Aorta (tissue), 5 donors: Measurements from ENCODE around the gene DUS1L. TPM values are rescaled to one million over a fixed set of nuclear protein-coding genes. Genes with fewer than 3 reads are reported as not detected.
A peak's percentile ranks its signal among the peaks of the same experiment; 100 is the strongest.

Source experiments
- ATAC-seq: fragments of 200-7000 bp; cut with Tn5 transposase; one replicate; pipeline ENCODE4 v1.9.1; 2022; ENCODE audit warnings: moderate library complexity; ENCODE audit not compliant: low FRiP score
- DNase-seq, 2 donors: peaks; one replicate each; pipeline ENCODE4 v3.0.0-alpha.2; 2020
- H3K27ac ChIP-seq, 2 donors: one replicate each; pipeline ENCODE4 v1.5.1; 2013; ENCODE audit warnings: low read length in 2 of 2, mild to moderate bottlenecking in 2 of 2, moderate library complexity in 2 of 2, control low read depth in 1 of 2, inconsistent platforms in 1 of 2, low read depth in 1 of 2
- H3K27me3 ChIP-seq, 2 donors: one replicate each; pipeline ENCODE4 v1.6.1; 2013; ENCODE audit warnings: control low read depth in 1 of 2, low read length in 1 of 2, mild to moderate bottlenecking in 1 of 2, moderate library complexity in 1 of 2; ENCODE audit not compliant: insufficient read depth in 2 of 2, control insufficient read depth in 1 of 2
- H3K36me3 ChIP-seq, 2 donors: one replicate each; pipeline ENCODE4 v1.6.1; 2013; ENCODE audit warnings: control low read depth in 1 of 2, low read length in 1 of 2, mild to moderate bottlenecking in 1 of 2; ENCODE audit not compliant: insufficient read depth in 2 of 2, control insufficient read depth in 1 of 2
- H3K4me1 ChIP-seq, 2 donors: one replicate each; pipeline ENCODE4 v1.6.1; 2013; ENCODE audit warnings: low read length in 2 of 2, control low read depth in 1 of 2, mild to moderate bottlenecking in 1 of 2, moderate library complexity in 1 of 2; ENCODE audit not compliant: insufficient read depth in 2 of 2, control insufficient read depth in 1 of 2
- H3K4me3 ChIP-seq, 2 donors: one replicate each; pipeline ENCODE4 v1.5.1; 2013; ENCODE audit warnings: low read length in 2 of 2, control low read depth in 1 of 2, mild to moderate bottlenecking in 1 of 2
- H3K9me3 ChIP-seq: one replicate; pipeline ENCODE4 v1.6.1; 2013; ENCODE audit warnings: mild to moderate bottlenecking, low read length; ENCODE audit not compliant: control insufficient read depth
- WGBS, 2 donors: extraction: QIAGEN DNeasy Blood & Tissue Kit; methylation state at CpG; one replicate each; pipeline ENCODE4 v1.1.7; 2013; 5-methylcytosine and 5-hydroxymethylcytosine counted together
- intact Hi-C, 2 donors: fragments of 100-400 bp; cut with DNase I; formaldehyde crosslinking; loops; one replicate each; pipeline versions ENCODE4 v1.14.2 to v1.15.0; 2022
- polyA plus RNA-seq, 2 donors: library from polyadenylated mRNA; stranded (reverse); fragments of 200-250 nt; gene quantifications; one replicate each; pipeline ENCODE4 v1.2.3, GENCODE V29; 2013
- total RNA-seq, 2 donors: library from RNA; stranded (reverse); fragmentation: NEBNext Ultra II Directional; extraction: Animal tissue kit (Norgen Biotek cat#: 25700); gene quantifications; one replicate each; pipeline ENCODE4 v1.2.1, GENCODE V29; 2021
- donor health status: healthy with polysubstance abuse.
- donor health status: Bipolar disorder and iron deficiency.
- donor health status: DM: no; HTN: no; CAD: no.
- donor health status: DM: no; HTN: no; CAD: no.
- donor health status: DM: yes; HTN: yes; CAD: no.

DUS1L gene
- total and polyA plus RNA-seq, 4 donors, result 43.7 to 143 (median 54.1) TPM

DNA sequence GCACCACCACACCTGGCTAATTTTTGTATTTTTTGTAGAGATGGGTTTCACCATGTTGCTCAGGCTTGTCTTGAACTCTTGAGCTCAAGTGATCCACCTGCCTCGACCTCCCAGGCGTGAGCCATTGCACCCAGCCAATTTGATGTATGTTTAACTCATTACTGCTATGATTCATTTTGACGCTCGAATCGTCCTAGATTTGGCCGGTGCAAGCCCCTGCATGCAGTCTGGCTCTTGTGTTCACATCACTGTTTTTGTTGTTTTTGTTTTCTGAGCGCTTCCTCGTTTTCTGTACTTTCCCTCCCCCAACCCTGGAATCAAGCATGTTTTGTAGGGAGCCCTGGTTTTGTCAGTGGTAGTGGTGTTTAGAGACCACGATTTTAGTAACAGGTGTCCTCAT, 7.8 kb upstream of the DUS1L start:
- H3K27me3 ChIP-seq, result no peaks in the 10 kb centered on the region
- no peaks in the 10 kb centered on the region for H3K36me3 ChIP-seq
- no peaks in the 10 kb centered on the region for H3K4me1 ChIP-seq
- DNase-seq, result no peak
- ATAC-seq, result no peak
- H3K4me3 ChIP-seq, result no peak overlapping the region
- H3K9me3 ChIP-seq, result no peaks in the 10 kb centered on the region
- H3K27ac ChIP-seq, result no peak overlapping the region
- intact Hi-C loops, result no loop called here
- 77 to 79% methylated on average over 9 of the region's 9 CpGs for WGBS, 2 donors

DNA sequence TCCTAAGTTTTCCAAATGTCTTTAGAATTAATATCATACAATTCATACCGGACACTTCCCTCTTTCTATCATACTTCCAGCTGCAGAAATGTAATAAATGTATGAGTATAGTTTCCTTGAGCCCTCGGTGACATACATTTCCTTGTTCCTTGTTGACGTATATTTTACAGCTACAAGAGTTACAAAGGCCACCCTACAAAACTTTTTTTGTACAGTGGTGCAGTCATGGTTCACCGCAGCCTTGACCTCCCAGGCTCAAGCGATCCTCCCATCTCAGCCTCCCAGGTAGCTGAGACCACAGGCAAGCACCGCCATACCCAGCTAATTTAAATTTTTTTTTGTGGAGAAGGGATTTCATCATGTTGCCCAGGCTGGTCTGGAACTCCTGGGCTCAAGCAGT, 7.2 kb upstream of the DUS1L start:
- no peaks in the 10 kb centered on the region for H3K9me3 ChIP-seq
- intact Hi-C loops, result no loop called here
- no peak overlapping the region for H3K27ac ChIP-seq
- 81% methylated on average over 6 of the region's 6 CpGs for WGBS, 2 donors
- ATAC-seq (no peak), DNase-seq (no peak)
- H3K4me3 ChIP-seq, result no peak overlapping the region
- H3K36me3 ChIP-seq, result no peaks in the 10 kb centered on the region
- H3K4me1 ChIP-seq, result no peaks in the 10 kb centered on the region
- H3K27me3 ChIP-seq, result no peaks in the 10 kb centered on the region

DNA sequence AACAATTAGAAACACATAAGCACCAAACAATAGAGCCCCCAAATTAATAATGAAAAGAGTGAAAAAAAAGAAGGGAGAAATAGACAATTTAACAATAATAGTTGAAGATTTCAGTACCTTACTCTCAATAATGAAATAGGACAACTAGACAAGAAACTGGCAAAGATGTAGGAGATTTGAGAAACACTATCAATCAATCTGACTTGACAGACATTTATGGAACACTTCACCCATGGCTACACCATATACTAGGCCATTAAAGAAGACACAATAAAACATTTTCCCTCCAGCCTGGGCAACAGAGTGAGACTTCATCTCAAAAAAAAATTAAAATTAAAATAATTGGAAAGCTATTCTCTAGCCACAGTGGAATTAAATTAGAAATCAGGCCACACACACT, 5.0 kb upstream of the DUS1L start:
- Histone ChIP-seq H3K4me1 (no peaks in the 10 kb centered on the region), H3K27ac (no peak overlapping the region), H3K4me3 (no peak overlapping the region), H3K27me3 (no peaks in the 10 kb centered on the region), H3K9me3 (no peaks in the 10 kb centered on the region), H3K36me3 (no peaks in the 10 kb centered on the region)
- DNase-seq (no peak), ATAC-seq (no peak)
- intact Hi-C loops, result no loop called here

DNA sequence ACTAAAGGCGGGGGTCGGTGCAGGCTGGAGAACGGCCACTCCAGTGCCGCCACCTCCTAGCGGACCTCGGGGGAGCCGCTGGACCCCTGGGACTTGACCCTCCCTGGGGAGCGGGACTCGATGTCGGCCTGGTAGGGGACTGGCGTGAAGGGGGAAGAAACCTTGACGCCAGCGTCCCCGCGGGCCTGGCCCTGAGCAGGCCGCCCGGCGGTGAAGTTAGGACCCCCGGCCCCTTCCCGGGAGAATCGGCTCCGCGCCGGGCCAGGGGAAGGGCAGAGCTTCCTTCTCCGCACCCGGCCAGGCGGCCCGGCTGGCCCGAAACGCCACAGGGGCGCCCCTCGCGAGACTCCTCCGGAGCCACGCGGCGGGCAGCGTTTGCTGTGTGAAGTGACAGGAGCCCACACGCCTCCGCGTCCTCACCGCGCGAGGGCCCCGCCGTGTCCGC, 389 bp downstream of the DUS1L start:
- H3K4me1 ChIP-seq, result no peaks in the 10 kb centered on the region
- WGBS, 2 donors, result 0 to 1% methylated on average over 31 to 47 of the region's 47 CpGs
- no peaks in the 10 kb centered on the region for H3K9me3 ChIP-seq
- peak overlapping the region; percentile 60 to 80 for H3K4me3 ChIP-seq
- ATAC-seq, result peak; percentile 19
- H3K36me3 ChIP-seq, result peaks cover 0 to 4% of the 10 kb centered on the region in 2 donors
- peak overlapping the region in 1 of 2 donors; percentile 23 for H3K27ac ChIP-seq
- intact Hi-C loops, result no loop called here
- no peak for DNase-seq
- no peaks in the 10 kb centered on the region for H3K27me3 ChIP-seq

DNA sequence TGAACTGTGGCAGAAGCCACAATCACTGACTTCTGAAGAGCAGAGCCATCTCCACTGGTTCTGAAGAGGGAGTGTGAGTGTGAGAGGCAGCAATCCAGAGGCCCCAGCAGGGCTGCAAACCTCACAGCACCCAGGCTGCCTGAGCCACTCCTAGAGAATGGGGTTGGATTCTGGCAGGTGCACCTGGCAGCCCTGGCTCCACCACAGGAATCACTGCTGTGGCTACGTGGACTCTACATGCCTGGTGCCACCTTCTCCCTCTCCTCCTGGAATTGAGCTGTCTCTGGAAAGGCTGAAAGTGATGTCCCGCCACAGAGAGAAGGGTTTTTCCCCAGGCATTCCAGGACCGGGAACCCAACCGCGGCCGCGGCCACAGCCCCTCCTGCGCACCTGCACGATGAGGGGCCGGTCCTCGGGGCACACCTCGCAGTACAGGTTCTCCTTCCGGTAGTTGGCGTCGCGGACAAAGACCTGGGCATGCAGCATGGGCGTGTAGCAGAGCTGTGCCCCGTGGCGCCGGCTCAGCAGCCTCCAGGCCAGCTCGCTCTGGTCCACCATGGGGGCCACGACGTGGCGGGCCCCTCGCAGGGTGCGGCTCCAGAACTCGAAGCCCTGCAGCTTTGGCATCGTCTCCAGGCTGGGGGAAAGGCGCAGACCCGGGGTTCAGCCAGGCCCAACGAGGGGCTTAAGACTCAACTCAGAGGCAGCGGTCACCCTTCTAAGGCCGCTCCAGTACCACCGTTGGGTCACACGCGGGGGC, 991 bp downstream of the DUS1L start:
- Histone ChIP-seq H3K36me3 (peaks cover 0 to 6% of the 10 kb centered on the region in 2 donors), H3K27me3 (no peaks in the 10 kb centered on the region), H3K9me3 (no peaks in the 10 kb centered on the region), H3K27ac (no peak overlapping the region), H3K4me3 (peak overlapping the region; percentile 60 to 80), H3K4me1 (no peaks in the 10 kb centered on the region)
- WGBS, 2 donors, result 27 to 34% methylated on average over 36 of the region's 36 CpGs
- ATAC-seq (no peak), DNase-seq (no peak)
- intact Hi-C loops, result no loop called here

DNA sequence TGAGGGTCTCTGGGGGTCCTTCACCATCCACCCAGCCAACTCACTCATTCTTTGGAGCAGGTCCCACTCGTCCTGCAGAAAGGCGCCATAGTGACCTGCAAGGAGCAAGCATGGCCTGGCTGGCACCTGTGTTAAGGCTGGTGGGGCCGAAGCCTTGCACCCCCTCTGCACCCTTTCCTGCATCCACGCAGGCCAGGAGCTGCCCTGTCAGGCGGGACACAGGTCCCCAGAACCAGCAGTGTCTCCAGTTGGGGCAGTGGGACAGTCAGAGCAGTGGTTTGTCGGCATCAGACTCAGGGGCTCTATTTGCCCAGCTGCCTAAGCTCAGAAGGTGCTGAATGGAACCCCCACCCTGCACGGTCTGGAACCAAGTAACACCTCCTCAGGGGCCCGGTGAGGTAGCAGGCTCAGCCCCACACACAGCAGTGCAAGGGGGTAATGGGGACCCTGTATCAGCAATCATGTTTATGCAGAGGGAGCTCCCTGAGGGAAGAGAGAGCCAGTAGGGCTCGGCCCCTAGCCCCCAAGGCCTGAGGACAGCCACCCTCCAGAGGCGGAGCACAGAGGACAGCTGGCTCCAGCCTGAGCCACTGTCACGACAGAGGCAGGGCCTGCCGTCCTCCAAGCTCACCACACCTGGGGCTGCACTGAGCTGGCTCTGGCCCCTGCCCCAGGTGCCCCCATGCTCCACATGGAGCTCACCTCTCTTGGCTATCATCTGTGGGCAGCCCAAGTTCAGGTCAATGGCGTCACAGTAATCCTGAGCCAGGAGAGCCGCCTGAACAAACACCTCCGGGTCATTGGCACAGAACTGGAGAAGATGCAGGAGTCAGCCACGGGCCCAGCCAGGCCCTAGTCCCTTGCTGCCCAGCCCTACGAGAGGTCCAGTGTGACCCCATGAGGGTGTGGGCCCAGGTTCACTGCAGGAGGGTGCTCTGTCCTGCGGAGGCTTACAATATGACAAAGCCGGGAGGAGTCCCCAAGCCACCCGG, 1.9 kb downstream of the DUS1L start:
- Histone ChIP-seq H3K4me1 (no peaks in the 10 kb centered on the region), H3K27ac (no peak overlapping the region), H3K9me3 (no peaks in the 10 kb centered on the region), H3K4me3 (no peak overlapping the region), H3K27me3 (no peaks in the 10 kb centered on the region), H3K36me3 (peaks cover 0 to 6% of the 10 kb centered on the region in 2 donors)
- intact Hi-C loops, result no loop called here
- no peak for DNase-seq
- no peak for ATAC-seq
- WGBS, 2 donors, result 74 to 78% methylated on average over 20 of the region's 20 CpGs

DNA sequence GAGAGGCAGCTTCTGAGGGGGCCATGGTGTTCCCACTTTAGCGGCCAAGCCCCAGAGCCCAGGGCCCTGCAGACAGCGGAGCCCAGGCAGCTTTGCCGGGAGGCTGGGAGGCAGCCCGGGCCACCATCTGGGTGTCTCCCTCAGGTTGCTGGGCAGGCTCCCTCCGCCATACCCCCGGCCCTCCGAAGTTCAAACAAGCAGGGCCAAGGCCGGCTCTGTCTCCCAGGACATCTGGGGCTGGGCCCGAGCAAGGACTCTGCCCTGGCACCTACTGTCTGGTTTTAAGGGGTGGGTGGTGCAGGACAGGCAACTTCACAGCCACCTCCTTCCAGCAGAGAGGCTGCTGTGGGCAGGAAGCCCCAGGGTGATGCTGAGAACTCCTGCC, 2.6 kb downstream of the DUS1L start:
- 89 to 94% methylated on average over 9 of the region's 9 CpGs for WGBS, 2 donors
- Histone ChIP-seq H3K9me3 (no peaks in the 10 kb centered on the region), H3K36me3 (peaks cover 0 to 6% of the 10 kb centered on the region in 2 donors), H3K4me3 (no peak overlapping the region), H3K27ac (no peak overlapping the region), H3K27me3 (no peaks in the 10 kb centered on the region), H3K4me1 (no peaks in the 10 kb centered on the region)
- ATAC-seq, result no peak
- no peak for DNase-seq
- intact Hi-C loops, result no loop called here

DNA sequence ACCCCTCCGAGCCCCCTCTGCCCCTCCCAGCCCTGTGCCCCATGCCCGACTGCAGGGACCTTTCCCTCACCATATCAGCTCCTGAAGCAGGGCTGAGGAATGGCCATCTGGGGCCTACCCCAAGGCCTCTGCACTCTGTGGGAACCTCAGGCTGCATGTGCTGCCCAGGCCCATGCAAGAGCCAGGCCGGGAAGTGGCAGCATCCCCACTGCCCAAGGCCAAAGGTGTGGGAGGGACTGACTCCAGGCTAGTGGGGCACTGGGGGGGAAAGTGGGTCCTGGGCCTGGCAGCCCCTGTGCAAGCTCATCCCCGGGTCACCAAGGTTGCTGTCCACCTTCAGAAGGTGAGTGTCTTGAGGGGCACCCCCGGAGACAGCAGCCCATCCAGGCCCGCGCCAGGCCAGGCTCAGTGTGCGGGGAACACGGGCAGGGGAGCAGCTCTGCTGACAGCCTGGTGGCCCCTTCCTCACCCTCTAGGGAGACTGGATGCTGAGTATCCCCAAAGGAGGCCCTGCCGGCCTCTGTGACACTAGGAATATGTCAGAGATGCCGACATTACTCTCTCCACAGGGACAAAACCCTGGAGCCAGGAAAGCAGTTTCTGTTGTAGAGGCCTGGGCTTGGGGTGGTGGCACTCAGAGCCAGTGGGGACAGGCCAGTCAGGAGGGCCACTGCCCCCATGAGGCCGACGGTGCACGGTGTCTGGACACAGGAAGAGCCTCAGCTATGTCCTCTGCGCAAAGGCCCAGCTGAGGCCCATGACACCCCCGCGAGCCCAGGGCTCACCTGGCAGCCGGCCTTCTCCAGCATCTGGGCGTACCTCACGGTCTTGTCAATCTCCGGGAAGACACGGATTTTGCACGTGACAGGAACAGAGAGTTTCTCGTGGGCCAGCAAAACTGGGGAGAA, 3.3 kb downstream of the DUS1L start:
- Histone ChIP-seq H3K36me3 (peaks cover 0 to 6% of the 10 kb centered on the region in 2 donors), H3K27ac (no peak overlapping the region), H3K9me3 (no peaks in the 10 kb centered on the region), H3K4me3 (no peak overlapping the region), H3K27me3 (no peaks in the 10 kb centered on the region), H3K4me1 (no peaks in the 10 kb centered on the region)
- ATAC-seq (no peak), DNase-seq (no peak)
- WGBS, 2 donors, result 81 to 86% methylated on average over 23 to 24 of the region's 24 CpGs
- intact Hi-C loops, result no loop called here
